H9 (cell line): ENCODE data around the gene ZNF608. TPM values are rescaled to one million over a fixed set of nuclear protein-coding genes. Genes with fewer than 3 reads are reported as not detected.
A peak's percentile ranks its signal among the peaks of the same experiment; 100 is the strongest.

Source experiments
- DNase-seq: peaks from one replicate; pipeline ENCODE4 v3.0.0-alpha.2; 2017
- H2AFZ ChIP-seq: one replicate; pipeline ENCODE4 v1.6.1; 2013; ENCODE audit warnings: mild to moderate bottlenecking, low read length, control low read depth, moderate library complexity
- H2AK5ac ChIP-seq: 2 replicates; pipeline ENCODE4 v1.6.1; 2013; ENCODE audit warnings: low read length, control low read depth, mixed read lengths; ENCODE audit not compliant: insufficient read length
- H2BK120ac ChIP-seq: one replicate; pipeline ENCODE4 v1.6.1; 2013; ENCODE audit warnings: low read depth, mild to moderate bottlenecking, low read length, control low read depth, inconsistent platforms; ENCODE audit not compliant: poor library complexity, severe bottlenecking
- H2BK12ac ChIP-seq: 2 replicates; pipeline ENCODE4 v1.6.1; 2013; ENCODE audit warnings: low read length, control low read depth, mixed read lengths, low read depth; ENCODE audit not compliant: insufficient read length
- H2BK15ac ChIP-seq: 2 replicates; pipeline ENCODE4 v1.6.1; 2013; ENCODE audit warnings: low read depth, low read length, control low read depth
- H2BK20ac ChIP-seq: one replicate; pipeline ENCODE4 v1.6.1; 2013; ENCODE audit warnings: low read depth, mild to moderate bottlenecking, low read length, control low read depth, inconsistent platforms; ENCODE audit not compliant: poor library complexity, severe bottlenecking
- H2BK5ac ChIP-seq: 2 replicates; pipeline ENCODE4 v1.6.1; 2013; ENCODE audit warnings: low read length, control low read depth, mixed read lengths; ENCODE audit not compliant: insufficient read length
- H3K14ac ChIP-seq: 2 replicates; pipeline ENCODE4 v1.6.1; 2013; ENCODE audit warnings: low read length, control low read depth; ENCODE audit not compliant: insufficient read depth
- H3K18ac ChIP-seq: 2 replicates; pipeline ENCODE4 v1.6.1; 2013; ENCODE audit warnings: low read depth, mild to moderate bottlenecking, mixed read lengths, low read length, control low read depth; ENCODE audit not compliant: insufficient read length
- H3K23ac ChIP-seq: 2 replicates; pipeline ENCODE4 v1.6.1; 2013; ENCODE audit warnings: low read length, control low read depth, mixed read lengths, low read depth; ENCODE audit not compliant: insufficient read length
- H3K23me2 ChIP-seq: 2 replicates; pipeline ENCODE4 v1.6.1; 2013; ENCODE audit warnings: low read depth, mild to moderate bottlenecking, mixed read lengths, low read length, control low read depth; ENCODE audit not compliant: insufficient read length, poor library complexity, severe bottlenecking
- H3K27ac ChIP-seq: 2 replicates; pipeline ENCODE4 v1.5.1; 2013; ENCODE audit warnings: low read length, control low read depth, mixed read lengths, low read depth; ENCODE audit not compliant: insufficient read length
- H3K27me3 ChIP-seq: 2 replicates; pipeline ENCODE4 v1.6.1; 2013; ENCODE audit warnings: low read length, control low read depth, inconsistent platforms; ENCODE audit not compliant: insufficient read depth
- H3K4ac ChIP-seq: 2 replicates; pipeline ENCODE4 v1.6.1; 2013; ENCODE audit warnings: low read depth, mild to moderate bottlenecking, control low read depth, inconsistent platforms, low read length, moderate library complexity
- H3K4me1 ChIP-seq: 2 replicates; pipeline ENCODE4 v1.6.1; 2013; ENCODE audit warnings: low read length, control low read depth, inconsistent platforms; ENCODE audit not compliant: insufficient read depth
- H3K4me2 ChIP-seq: 2 replicates; pipeline ENCODE4 v1.6.1; 2013; ENCODE audit warnings: low read length, control low read depth, mixed read lengths; ENCODE audit not compliant: insufficient read length, insufficient read depth
- H3K56ac ChIP-seq: 2 replicates; pipeline ENCODE4 v1.6.1; 2013; ENCODE audit warnings: low read depth, mild to moderate bottlenecking, mixed read lengths, low read length, control low read depth; ENCODE audit not compliant: insufficient read length
- H3K79me1 ChIP-seq: 2 replicates; pipeline ENCODE4 v1.6.1; 2013; ENCODE audit warnings: low read depth, mild to moderate bottlenecking, moderate library complexity, low read length, control low read depth, inconsistent platforms; ENCODE audit not compliant: insufficient read depth, poor library complexity, severe bottlenecking
- H3K79me2 ChIP-seq: 2 replicates; pipeline ENCODE4 v1.6.1; 2013; ENCODE audit warnings: low read length, control low read depth, inconsistent platforms; ENCODE audit not compliant: insufficient read depth
- H3K9ac ChIP-seq: 2 replicates; pipeline ENCODE4 v1.6.1; 2013; ENCODE audit warnings: low read length, control low read depth, mixed read lengths; ENCODE audit not compliant: insufficient read length; ENCODE audit errors: extremely low read depth
- H3K9me3 ChIP-seq: one replicate; pipeline ENCODE4 v1.6.1; 2013; ENCODE audit warnings: low read depth, low read length, inconsistent platforms; ENCODE audit not compliant: control insufficient read depth
- H3T11ph ChIP-seq: one replicate; pipeline ENCODE4 v1.6.1; 2013; ENCODE audit warnings: mild to moderate bottlenecking, low read length, control low read depth, inconsistent platforms
- H4K20me1 ChIP-seq: one replicate; pipeline ENCODE4 v1.6.1; 2013; ENCODE audit not compliant: control insufficient read depth, insufficient read length, insufficient read depth
- H4K5ac ChIP-seq: 2 replicates; pipeline ENCODE4 v1.6.1; 2013; ENCODE audit warnings: low read depth, mild to moderate bottlenecking, mixed read lengths, low read length, control low read depth; ENCODE audit not compliant: insufficient read length
- H4K8ac ChIP-seq: replicated peaks from 2 replicates; pipeline ENCODE4 v1.6.1; 2013; ENCODE audit warnings: low read length, control low read depth, mixed read lengths, low read depth; ENCODE audit not compliant: insufficient read length
- H4K91ac ChIP-seq: 2 replicates; pipeline ENCODE4 v1.6.1; 2013; ENCODE audit warnings: low read depth, mild to moderate bottlenecking, moderate library complexity, mixed read lengths, low read length, control low read depth; ENCODE audit not compliant: insufficient read length
- H3K27ac Mint-ChIP-seq, 3 experiments: 2 replicates in 2 of 3; 3 replicates in 1 of 3; pipeline ENCODE4 v1.8.0; 2020 to 2021; ENCODE audit warnings: mixed read lengths in 3 of 3, mild to moderate bottlenecking in 1 of 3, moderate library complexity in 1 of 3
- H3K27me3 Mint-ChIP-seq: 2 replicates; pipeline ENCODE4 v1.8.0; 2021; ENCODE audit warnings: low read depth, mild to moderate bottlenecking, moderate library complexity, mixed read lengths
- H3K36me3 Mint-ChIP-seq, 3 experiments: 2 replicates in 2 of 3; 3 replicates in 1 of 3; pipeline ENCODE4 v1.8.0; 2020 to 2021; ENCODE audit warnings: low read depth in 3 of 3, mixed read lengths in 3 of 3; ENCODE audit not compliant: insufficient read depth in 1 of 3
- H3K4me1 Mint-ChIP-seq, 2 experiments: 2 replicates each; pipeline ENCODE4 v1.8.0; 2020; ENCODE audit warnings: mixed read lengths in 2 of 2
- H3K4me3 Mint-ChIP-seq, 2 experiments: 2 replicates in 1 of 2; 3 replicates in 1 of 2; pipeline ENCODE4 v1.8.0; 2020 to 2021; ENCODE audit warnings: mild to moderate bottlenecking in 2 of 2, mixed read lengths in 2 of 2, moderate library complexity in 1 of 2
- H3K9me3 Mint-ChIP-seq, 2 experiments: 2 replicates in 1 of 2; 3 replicates in 1 of 2; pipeline ENCODE4 v1.8.0; 2020; ENCODE audit warnings: mild to moderate bottlenecking in 2 of 2, mixed read lengths in 2 of 2, moderate library complexity in 1 of 2
- CTCF ChIP-seq: fragments of 200-600 bp; sonication (generic); conservative IDR thresholded peaks from 3 replicates; pipeline ENCODE4 v1.8.0; 2021; ENCODE audit warnings: antibody characterized with exemption, mild to moderate bottlenecking
- WGBS: extraction: QIAGEN DNeasy Blood & Tissue Kit; methylation state at CpG from one replicate; pipeline ENCODE4 v1.1.7; 2013; ENCODE audit warnings: missing lambda C conversion rate, low lambda C conversion rate, mixed read lengths; ENCODE audit not compliant: insufficient read length; ENCODE audit errors: extremely low coverage; 5-methylcytosine and 5-hydroxymethylcytosine counted together
- total RNA-seq: library from RNA; stranded (reverse); gene quantifications from 2 replicates; pipeline ENCODE4 v1.2.1, GENCODE V29; 2021

ZNF608 gene
- total RNA-seq, 1 experiment from 2014 or later: 67.0 TPM

- H3K27ac Mint-ChIP-seq: peak overlapping the region; percentile 30 to 89 (median 74); a peak in 6 of 7 replicates
- no peaks in the 10 kb centered on the region for H3K9me3 ChIP-seq
- H2BK120ac ChIP-seq: no peak overlapping the region
- no peak overlapping the region for H3K56ac ChIP-seq
- H2BK5ac ChIP-seq: no peak overlapping the region
- H4K20me1 ChIP-seq: no peaks in the 10 kb centered on the region
- H3K36me3 Mint-ChIP-seq: peaks cover 9 to 20% (median 18%) of the 10 kb centered on the region in 3 experiments
- H3K79me2 ChIP-seq: peaks cover 52% of the 10 kb centered on the region
- H4K5ac ChIP-seq: no peak overlapping the region
- H2BK20ac ChIP-seq: no peak overlapping the region
- peaks cover 6% of the 10 kb centered on the region for H3K79me1 ChIP-seq
- H2AFZ ChIP-seq: no peak overlapping the region
- H3K4me1 ChIP-seq: peaks cover 52% of the 10 kb centered on the region; the same call in 1 of the 2 replicates
- H2BK15ac ChIP-seq: no peak overlapping the region
- no peaks in the 10 kb centered on the region for H3K9me3 Mint-ChIP-seq
- H3K14ac ChIP-seq: no peak overlapping the region
- no CpG with 5 or more reads among the region's 2 CpGs for WGBS
- H4K91ac ChIP-seq: no peak overlapping the region
- H2BK12ac ChIP-seq: no peak overlapping the region
- no peak overlapping the region for H3K4me2 ChIP-seq
- H3K4me3 Mint-ChIP-seq: no peak overlapping the region
- H3K4me1 Mint-ChIP-seq: peaks cover 97 to 100% of the 10 kb centered on the region in 2 experiments
- no peak overlapping the region for H3K27ac ChIP-seq
- no peak overlapping the region for H3K18ac ChIP-seq
- no peak for TF ChIP-seq CTCF
- H4K8ac ChIP-seq: no peak overlapping the region
- no peak for DNase-seq
- no peak overlapping the region for H2AK5ac ChIP-seq
- no peaks in the 10 kb centered on the region for H3K27me3 ChIP-seq
- no peaks in the 10 kb centered on the region for H3K23me2 ChIP-seq
- H3T11ph ChIP-seq: no peak overlapping the region
- no peak overlapping the region for H3K9ac ChIP-seq
- H3K4ac ChIP-seq: no peak overlapping the region
- H3K23ac ChIP-seq: no peak overlapping the region
- no peaks in the 10 kb centered on the region for H3K27me3 Mint-ChIP-seq
Measured at GRCh38 chr5:124702525-124702924, 43.9 kb downstream of the ZNF608 start.
